Endothelial cell of umbilical vein (primary cell): ENCODE results near the gene GCM1. TPM values are rescaled to one million over a fixed set of nuclear protein-coding genes. Genes with fewer than 3 reads are reported as not detected.

Experiments
- BruUV-seq: library from RNA; stranded (reverse); fragments of 400-500 nt; replicated peaks from 2 replicates; lab custom pipeline; 2021; lab: Mats Ljungman, UMichigan
- CTCF ChIA-PET: fragments of 300-600, 350-600 bp; sonication (Branson Sonifier 250); formaldehyde crosslinking; loops from one replicate; lab custom pipeline; 2021; ENCODE audit warnings: antibody characterized with exemption, inconsistent platforms; lab: Charles Lee
- POLR2A ChIA-PET: fragments of 300-600, 350-600 bp; sonication (Branson Sonifier 250); formaldehyde crosslinking; loops from one replicate; lab custom pipeline; 2021; ENCODE audit warnings: antibody characterized with exemption, inconsistent platforms; lab: Charles Lee
- DNase-seq: peaks from one replicate; pipeline ENCODE4 v3.0.0-alpha.2; 2011; ENCODE audit warnings: low read depth, low spot score
- FAIRE-seq: peaks from 2 replicates; lab custom pipeline; 2011; peaks lifted over from hg19 to GRCh38; lab: Jason Lieb, UNC
- H2AFZ ChIP-seq: 2 replicates; pipeline ENCODE4 v1.6.0; 2012; ENCODE audit warnings: low read depth, low read length, control low read depth, inconsistent platforms
- H3K27ac ChIP-seq: 2 replicates; pipeline ENCODE4 v1.5.1; 2011; ENCODE audit warnings: low read depth, mild to moderate bottlenecking, control low read depth, low read length, moderate library complexity; ENCODE audit not compliant: insufficient read depth
- H3K27me3 ChIP-seq, 2 experiments: 2 replicates each; pipeline versions ENCODE4 v1.6.0 to v1.6.1; 2011; ENCODE audit warnings: low read length in 2 of 2, mixed read lengths in 1 of 2; ENCODE audit not compliant: control insufficient read depth in 2 of 2, insufficient read depth in 2 of 2
- H3K36me3 ChIP-seq, 2 experiments: 2 replicates in 1 of 2; 3 replicates in 1 of 2; pipeline ENCODE4 v1.5.1; 2011; ENCODE audit warnings: low read length in 2 of 2, mild to moderate bottlenecking in 1 of 2, moderate library complexity in 1 of 2; ENCODE audit not compliant: control insufficient read depth in 2 of 2, insufficient read depth in 2 of 2; ENCODE audit errors: extremely low read depth in 1 of 2
- H3K4me1 ChIP-seq: 3 replicates; pipeline ENCODE4 v1.5.1; 2011; ENCODE audit warnings: mild to moderate bottlenecking, low read length; ENCODE audit not compliant: control insufficient read depth, insufficient read depth; ENCODE audit errors: extremely low read depth
- H3K4me2 ChIP-seq: 2 replicates; pipeline ENCODE4 v1.6.1; 2011; ENCODE audit warnings: low read length, control low read depth, mixed read lengths; ENCODE audit not compliant: insufficient read depth
- H3K4me3 ChIP-seq, 3 experiments: fragments of 200-600 bp in 1 of 3; sonication (generic), shearing (Covaris generic) in 1 of 3; replicated peaks in 1 of 3; 2 replicates each; pipeline ENCODE4 v1.5.1; 2011 to 2016; ENCODE audit warnings: control low read depth in 3 of 3, low read length in 3 of 3, mild to moderate bottlenecking in 2 of 3, inconsistent platforms in 1 of 3, low read depth in 1 of 3, moderate library complexity in 1 of 3; ENCODE audit not compliant: insufficient read depth in 1 of 3
- H3K79me2 ChIP-seq: 2 replicates; pipeline ENCODE4 v1.6.0; 2012; ENCODE audit warnings: low read length, inconsistent platforms; ENCODE audit not compliant: control insufficient read depth, insufficient read depth
- H3K9ac ChIP-seq: replicated peaks from 2 replicates; pipeline ENCODE3; 2011; ENCODE audit warnings: low read length, control low read depth; ENCODE audit not compliant: insufficient read depth; ENCODE audit errors: extremely low read depth
- H3K9me1 ChIP-seq: replicated peaks from 3 replicates; pipeline ENCODE4 v1.6.0; 2011; ENCODE audit warnings: mild to moderate bottlenecking, low read length; ENCODE audit not compliant: control insufficient read depth, insufficient read depth; ENCODE audit errors: extremely low read depth
- H3K9me3 ChIP-seq: replicated peaks from 2 replicates; pipeline ENCODE4 v1.5.1; 2012; ENCODE audit warnings: low read length, inconsistent platforms; ENCODE audit not compliant: control insufficient read depth, insufficient read depth
- H4K20me1 ChIP-seq: replicated peaks from 2 replicates; pipeline ENCODE3; 2011; ENCODE audit warnings: mild to moderate bottlenecking, low read length; ENCODE audit not compliant: control insufficient read depth, insufficient read depth; ENCODE audit errors: extremely low read depth
- CTCF ChIP-seq, 2 donors: IDR thresholded peaks; 1 replicate in 1 of 2; 2 replicates in 1 of 2; pipeline ENCODE4 v1.5.1; 2011; ENCODE audit warnings: low read length in 2 of 2, mild to moderate bottlenecking in 2 of 2, moderate library complexity in 2 of 2, control low read depth in 1 of 2, inconsistent platforms in 1 of 2, low read depth in 1 of 2; ENCODE audit not compliant: insufficient read depth in 1 of 2; ENCODE audit errors: extremely low read depth in 1 of 2
- EZH2 ChIP-seq: IDR thresholded peaks from 2 replicates; pipeline ENCODE4 v1.6.1; 2012; ENCODE audit warnings: borderline replicate concordance, low read depth, mild to moderate bottlenecking, moderate library complexity, low read length, inconsistent platforms; ENCODE audit not compliant: severe bottlenecking
- FOS ChIP-seq: IDR thresholded peaks from 2 replicates; pipeline ENCODE4 v1.6.1; 2011; ENCODE audit warnings: mild to moderate bottlenecking, low read length, moderate library complexity, borderline replicate concordance; ENCODE audit not compliant: insufficient read depth
- GATA2 ChIP-seq: IDR thresholded peaks from 2 replicates; pipeline ENCODE4 v1.7.0; 2011; ENCODE audit warnings: low read depth, mild to moderate bottlenecking, moderate library complexity, mixed read lengths, low read length; ENCODE audit not compliant: insufficient read length, insufficient read depth
- JUN ChIP-seq: IDR thresholded peaks from 2 replicates; pipeline ENCODE4 v1.6.1; 2011; ENCODE audit warnings: borderline replicate concordance, low read depth; ENCODE audit not compliant: insufficient read length, insufficient read depth
- MAX ChIP-seq: IDR thresholded peaks from 2 replicates; pipeline ENCODE4 v1.6.1; 2011; ENCODE audit not compliant: insufficient read depth, insufficient read length
- MYC ChIP-seq: IDR thresholded peaks from one replicate; pipeline ENCODE4 v1.6.1; 2011; ENCODE audit warnings: mild to moderate bottlenecking, low read depth, low read length
- POLR2A ChIP-seq: IDR thresholded peaks from 2 replicates; pipeline ENCODE4 v1.6.1; 2012; ENCODE audit warnings: low read depth, mild to moderate bottlenecking, control low read depth, low read length
- POLR2AphosphoS5 ChIP-seq: IDR thresholded peaks from 2 replicates; pipeline ENCODE4 v1.6.1; 2012; ENCODE audit warnings: low read depth, mild to moderate bottlenecking, control low read depth, low read length, moderate library complexity; ENCODE audit not compliant: insufficient read depth
- dilution Hi-C: fragments of 300-500 bp; cut with MboI; formaldehyde crosslinking; loops from one replicate; pipeline ENCODE4 v1.15.0; 2019; ENCODE audit warnings: low sequenced_read_pairs; ENCODE audit not compliant: extremely low pct_ligation_motif_present
- intact Hi-C: fragments of 100-400 bp; cut with micrococcal nuclease; formaldehyde crosslinking; loops from one replicate; pipeline ENCODE4 v1.10.0; 2022
- polyA plus RNA-seq, 4 experiments: library from polyadenylated mRNA; depleted of rRNA in 3 of 4; stranded (reverse) in 3 of 4; unstranded in 1 of 4; fragments of >200 nt; gene quantifications; 2 replicates each; pipeline versions ENCODE4 v1.2.1 to v1.2.3, GENCODE V29; 2011 to 2012; ENCODE audit warnings: missing spikeins in 1 of 4
- total RNA-seq: library from RNA; stranded (reverse); gene quantifications from 2 replicates; pipeline ENCODE4 v1.2.3, GENCODE V29; 2021

GCM1 gene
- total and polyA plus RNA-seq, 2 donors (not counting 3 experiments of a cell fraction or from before 2014, with no cell fraction given) = not detected

- DNase-seq (no peak), FAIRE-seq (no peak)
- Histone ChIP-seq H3K9ac (no peak overlapping the region), H3K4me1 (no peaks in the 10 kb centered on the region), H3K27ac (no peak overlapping the region), H2AFZ (no peak overlapping the region), H3K79me2 (no peaks in the 10 kb centered on the region), H3K4me3 (no peak overlapping the region), H3K36me3 (no peaks in the 10 kb centered on the region), H3K27me3 (peaks cover 0 to 2% of the 10 kb centered on the region in 2 experiments), H4K20me1 (no peaks in the 10 kb centered on the region), H3K9me1 (no peaks in the 10 kb centered on the region), H3K9me3 (no peaks in the 10 kb centered on the region), H3K4me2 (no peak overlapping the region)
- no peak for TF ChIP-seq POLR2AphosphoS5
- TF ChIP-seq FOS = no peak
- TF ChIP-seq POLR2A = no peak
- TF ChIP-seq CTCF (IDR thresholded peaks at IDR 0.05; ENCODE audit: extremely low read depth in 1 of 2, insufficient read depth in 1 of 2, low read depth in 1 of 2, low read length in 2 of 2) = no peak
- no peak for TF ChIP-seq GATA2
- no peak for TF ChIP-seq MAX
- TF ChIP-seq JUN = no peak
- TF ChIP-seq MYC = no peak
- no peak for TF ChIP-seq EZH2
- CTCF ChIA-PET = interaction anchor here (1.1 kb wide), 1 partner anchor 11 kb away, joined by 5 read pairs; no protein-coding TSS in a partner anchor
- intact Hi-C loops = no loop called here
- BruUV-seq = no TSS peak
- POLR2A ChIA-PET = no interaction called here
- dilution Hi-C loops = no loop called here
Observed at GRCh38 chr6:53130569-53131290, 17.9 kb downstream of the GCM1 start.
